Posterior cingulate gyrus (tissue), 11 donors: ENCODE results near the gene NACC1.
"Not testable (repeated sequence)": the region's sequence is repeated elsewhere in the genome, so short reads cannot be mapped to it uniquely, and the experiment has no call there.

Source experiments
- DNase-seq, 10 donors: peaks; one replicate each; pipeline versions ENCODE4 v3.0.0 to v3.0.0-alpha.2; 2020 to 2021; ENCODE audit warnings: mixed read lengths in 3 of 10
- intact Hi-C: fragments of 100-400 bp; cut with DNase I; formaldehyde crosslinking; loops from one replicate; pipeline ENCODE4 v1.15.1; 2023

Gene NACC1

GRCh38 chr19:13154911-13155471, 36.9 kb downstream of the NACC1 start:
- intact Hi-C loops: no loop called here
- no peak for DNase-seq

GRCh38 chr19:13155472-13156359, 37.7 kb downstream of the NACC1 start:
- intact Hi-C loops: no loop called here

GRCh38 chr19:13159713-13160112, 41.6 kb downstream of the NACC1 start:
- intact Hi-C loops: no loop called here

More at GRCh38 chr19:13155472-13156359, 37.7 kb downstream of the NACC1 start:
- peak in 3 of 10 donors; percentile 65 to 89 (median 86) for DNase-seq

GRCh38 chr19:13160557-13160956, 42.5 kb downstream of the NACC1 start:
- intact Hi-C loops: no loop called here

More at GRCh38 chr19:13159713-13160112, 41.6 kb downstream of the NACC1 start:
- DNase-seq: no peak

GRCh38 chr19:13162724-13163608, 44.9 kb downstream of the NACC1 start:
- DNase-seq: peak; percentile 82 to 99 (median 89)
- intact Hi-C loops: no loop called here

More at GRCh38 chr19:13160557-13160956, 42.5 kb downstream of the NACC1 start:
- no peak for DNase-seq

GRCh38 chr19:13163609-13164342, 45.7 kb downstream of the NACC1 start:
- DNase-seq: peak in 5 of 10 donors; percentile 37 to 91 (median 46)
- intact Hi-C loops: no loop called here

- intact Hi-C loops: no loop called here
- peak in 3 of 10 donors; percentile 27 to 86 (median 38) for DNase-seq
Measured at GRCh38 chr19:13164343-13165161, 46.5 kb downstream of the NACC1 start.

GRCh38 chr19:13165162-13165997, 47.3 kb downstream of the NACC1 start:
- DNase-seq: no peak
- intact Hi-C loops: no loop called here

- DNase-seq, intact Hi-C loops: not testable (repeated sequence)
Measured at GRCh38 chr19:13166151-13166550, 48.1 kb downstream of the NACC1 start.

- intact Hi-C loops: no loop called here
- no peak for DNase-seq
Measured at GRCh38 chr19:13169769-13170168, 51.7 kb downstream of the NACC1 start.

GRCh38 chr19:13171146-13171545, 53.1 kb downstream of the NACC1 start:
- no peak for DNase-seq
- intact Hi-C loops: no loop called here

GRCh38 chr19:13172346-13173138, 54.5 kb downstream of the NACC1 start:
- DNase-seq: peak in 2 of 10 donors; percentile 40 to 47
- intact Hi-C loops: no loop called here

GRCh38 chr19:13173139-13173737, 55.2 kb downstream of the NACC1 start:
- intact Hi-C loops: no loop called here
- no peak for DNase-seq

GRCh38 chr19:13176345-13176744, 58.3 kb downstream of the NACC1 start:
- intact Hi-C loops: no loop called here
- DNase-seq: no peak

GRCh38 chr19:13177584-13177983, 59.5 kb downstream of the NACC1 start:
- intact Hi-C loops, DNase-seq: not testable (repeated sequence)

GRCh38 chr19:13178291-13178690, 60.2 kb downstream of the NACC1 start:
- DNase-seq, intact Hi-C loops: not testable (repeated sequence)
